ENCODE measurements around the gene PRKCB.
"Not testable (repeated sequence)": the region's sequence is repeated elsewhere in the genome, so short reads cannot be mapped to it uniquely, and the experiment has no call there.

Gene PRKCB

GRCh38 chr16:24010440-24011089 lies 174.8 kb downstream of the PRKCB start:
- DNase-seq, result peak; percentile 97

DNA sequence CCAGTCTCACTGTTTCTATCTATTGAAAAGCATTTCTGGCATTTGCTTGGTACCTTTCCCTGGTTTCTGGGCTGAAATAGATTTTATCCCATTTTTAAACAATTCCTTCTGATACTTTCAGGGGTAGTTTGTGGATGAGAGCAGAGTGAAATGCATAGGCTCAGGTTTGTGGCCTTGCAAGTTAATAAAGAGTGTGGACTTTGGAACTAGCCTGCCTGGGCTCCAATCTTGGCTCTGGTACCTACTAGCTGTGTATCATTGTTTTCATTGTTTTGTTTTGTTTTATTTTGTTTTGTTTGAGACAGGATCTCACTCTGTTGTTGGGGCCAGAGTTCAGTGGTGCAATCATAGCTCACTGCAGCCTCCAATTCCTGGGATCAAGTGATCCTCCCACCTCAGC lies 175.5 kb downstream of the PRKCB start:
- no peak for DNase-seq

DNA sequence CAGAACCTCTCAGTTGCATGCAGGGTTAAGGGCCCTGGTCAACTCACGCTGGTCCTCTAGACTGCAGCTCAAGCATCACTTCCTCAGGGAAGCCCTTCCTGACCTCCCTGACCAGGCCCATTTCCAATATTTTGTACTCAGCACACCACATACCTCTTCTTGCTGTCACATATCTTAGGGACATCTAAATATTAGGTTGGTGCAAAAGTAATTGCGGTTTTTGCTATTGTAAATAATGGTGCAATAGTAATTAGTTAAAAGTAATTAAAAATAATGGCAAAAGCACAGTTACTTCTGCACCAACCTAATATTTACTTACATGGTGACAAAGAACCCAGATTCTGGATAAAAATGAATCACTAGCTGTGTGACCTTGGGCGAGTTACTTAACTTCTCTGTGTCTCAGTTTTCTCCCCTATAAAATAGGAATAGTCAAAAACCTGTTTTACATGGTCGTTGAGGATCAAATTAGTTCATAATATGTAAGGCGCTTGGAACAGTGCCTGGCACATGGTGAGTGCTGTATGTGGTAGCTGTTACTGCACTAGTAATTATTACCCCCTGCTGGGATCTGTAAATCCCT lies 177.4 kb downstream of the PRKCB start:
- DNase-seq, result no peak

DNA sequence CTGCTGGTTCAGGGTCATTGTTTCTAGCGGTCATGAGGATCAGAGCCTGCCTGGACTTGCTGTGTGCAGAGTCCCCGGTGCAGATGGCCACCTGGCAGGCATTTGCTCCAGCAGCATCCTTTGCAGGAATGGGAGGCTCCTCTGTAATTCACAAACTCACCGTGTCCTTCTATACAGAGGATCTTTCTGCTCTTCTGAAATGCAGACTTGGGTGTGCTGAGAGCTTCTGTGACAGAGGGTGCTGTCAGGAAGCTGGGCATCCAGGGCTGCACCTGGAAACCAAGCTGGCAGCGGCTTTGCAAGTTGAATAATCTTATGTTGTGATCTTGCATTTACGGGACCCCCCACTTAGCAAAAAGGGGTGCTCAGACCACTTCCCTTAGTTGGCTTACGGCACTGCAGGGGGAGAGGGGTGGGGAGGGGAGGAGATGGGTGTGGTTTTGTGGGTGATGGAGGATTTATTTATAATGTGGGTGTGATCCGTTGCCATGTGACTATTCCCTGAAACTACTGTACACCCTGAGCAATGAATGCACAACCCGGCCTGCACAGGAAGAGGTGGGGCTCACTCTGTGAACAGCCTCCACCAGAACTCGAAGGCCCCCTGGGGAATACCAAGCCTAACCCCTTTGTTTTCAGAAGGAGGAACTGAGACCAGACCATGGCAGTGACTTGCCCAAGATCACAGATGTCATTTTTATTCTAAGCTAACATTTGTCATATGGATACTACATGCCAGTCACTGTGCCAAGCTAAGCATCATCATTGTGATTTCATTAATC lies 178.3 kb downstream of the PRKCB start:
- peak; percentile 71 for DNase-seq

- DNase-seq, result not testable (repeated sequence)
Observed at GRCh38 chr16:24014955-24015354, 179.2 kb downstream of the PRKCB start.

DNA sequence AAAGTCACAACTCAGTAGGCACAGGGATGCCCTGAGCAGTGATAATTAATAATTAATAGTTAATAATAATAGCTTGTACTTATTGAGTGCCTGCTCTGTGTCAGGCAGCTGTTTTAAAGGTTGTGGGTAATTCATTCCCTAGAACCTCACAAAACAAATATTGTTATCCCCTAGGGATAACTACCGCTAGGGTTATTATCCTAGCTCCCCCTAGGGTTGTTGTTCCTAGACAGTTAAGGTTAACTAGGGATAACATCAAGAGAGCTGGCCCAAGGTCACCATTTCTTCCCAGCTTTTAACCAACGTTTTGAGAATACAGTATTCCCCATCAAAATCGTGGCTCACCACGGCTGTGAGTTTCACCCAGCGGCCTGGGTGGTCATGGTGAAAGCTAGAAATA lies 180.1 kb downstream of the PRKCB start:
- no peak for DNase-seq

- DNase-seq, result no peak
Observed at GRCh38 chr16:24018485-24018884, 182.7 kb downstream of the PRKCB start.

DNA sequence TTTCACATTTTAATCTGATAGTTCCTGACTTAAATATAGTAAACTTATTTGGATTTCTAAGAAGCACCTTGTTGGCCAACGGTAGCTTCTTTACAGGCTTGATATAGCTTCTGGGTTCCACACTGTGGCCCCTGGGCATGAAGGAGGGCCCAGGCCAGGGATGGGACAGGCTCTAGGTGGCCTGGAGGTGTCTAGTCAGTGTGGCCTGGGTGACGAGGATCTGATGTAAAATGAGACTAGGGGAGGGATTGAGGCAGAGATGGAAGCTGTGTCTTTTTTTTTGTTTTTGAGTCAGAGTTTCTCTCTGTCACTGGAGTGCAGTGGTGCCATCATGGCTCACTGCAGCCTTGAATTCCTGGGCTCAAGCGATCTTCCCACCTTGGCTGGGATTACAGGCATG lies 187.0 kb downstream of the PRKCB start:
- DNase-seq, result no peak

DNA sequence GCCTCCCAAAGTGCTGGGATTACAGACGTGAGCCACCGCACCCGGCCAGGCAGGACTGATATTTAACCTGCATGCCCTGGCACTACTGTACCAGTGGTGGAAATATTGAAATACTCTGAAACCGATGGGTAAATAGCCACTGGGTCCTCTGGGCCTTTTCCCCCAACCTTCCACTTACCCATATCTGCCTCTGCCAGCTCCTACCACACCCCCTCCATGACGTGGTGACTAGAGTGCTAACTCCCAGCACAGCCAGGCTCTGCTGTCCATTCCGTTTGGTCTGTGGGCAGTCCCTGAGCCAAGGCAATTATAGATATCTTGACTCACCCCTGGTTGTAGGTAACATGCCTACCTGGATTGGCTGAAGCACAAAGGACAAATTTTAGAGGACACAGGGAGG lies 187.8 kb downstream of the PRKCB start:
- peak; percentile 58 for DNase-seq

- DNase-seq, result no peak
Observed at GRCh38 chr16:24024971-24025370, 189.2 kb downstream of the PRKCB start.

DNA sequence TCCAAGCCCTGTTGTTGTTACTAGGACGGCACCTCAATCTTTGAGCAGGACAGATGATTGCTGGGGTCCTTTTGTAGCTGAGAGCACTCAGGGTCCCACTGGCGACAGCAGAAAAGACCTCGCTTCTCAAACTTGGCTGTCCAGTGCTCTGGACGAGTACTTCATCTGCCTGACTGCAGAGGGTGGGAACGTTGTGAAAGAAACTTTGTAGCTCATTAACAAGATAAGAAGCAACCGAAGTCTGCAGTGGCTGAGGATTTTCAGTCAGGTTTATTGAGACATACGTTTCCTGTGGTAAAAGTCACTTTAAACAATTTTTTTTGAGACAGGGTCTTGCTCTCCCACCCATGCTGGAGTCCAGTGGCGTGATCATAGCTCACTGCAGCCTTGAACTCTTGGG lies 191.7 kb downstream of the PRKCB start:
- peak; percentile 54 for DNase-seq

DNA sequence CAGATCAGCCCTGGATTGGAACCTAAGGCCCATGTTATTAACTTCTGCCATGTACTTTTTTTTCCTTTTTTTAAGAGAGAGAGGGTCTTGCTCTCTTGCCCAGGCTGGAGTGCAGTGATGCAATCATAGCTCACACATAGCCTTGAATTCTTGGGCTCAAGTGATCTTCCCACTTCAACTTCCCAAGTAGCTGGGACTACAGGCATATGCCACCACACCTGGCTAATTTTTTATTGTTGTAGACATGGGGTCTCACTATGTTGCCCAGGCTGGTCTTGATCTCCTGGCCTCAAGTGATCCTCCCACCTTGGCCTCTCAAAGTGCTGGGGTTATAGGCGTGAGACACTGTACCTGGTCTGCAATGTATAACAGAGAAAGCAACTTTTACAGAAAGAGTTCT lies 194.1 kb downstream of the PRKCB start:
- DNase-seq, result not testable (repeated sequence)

DNA sequence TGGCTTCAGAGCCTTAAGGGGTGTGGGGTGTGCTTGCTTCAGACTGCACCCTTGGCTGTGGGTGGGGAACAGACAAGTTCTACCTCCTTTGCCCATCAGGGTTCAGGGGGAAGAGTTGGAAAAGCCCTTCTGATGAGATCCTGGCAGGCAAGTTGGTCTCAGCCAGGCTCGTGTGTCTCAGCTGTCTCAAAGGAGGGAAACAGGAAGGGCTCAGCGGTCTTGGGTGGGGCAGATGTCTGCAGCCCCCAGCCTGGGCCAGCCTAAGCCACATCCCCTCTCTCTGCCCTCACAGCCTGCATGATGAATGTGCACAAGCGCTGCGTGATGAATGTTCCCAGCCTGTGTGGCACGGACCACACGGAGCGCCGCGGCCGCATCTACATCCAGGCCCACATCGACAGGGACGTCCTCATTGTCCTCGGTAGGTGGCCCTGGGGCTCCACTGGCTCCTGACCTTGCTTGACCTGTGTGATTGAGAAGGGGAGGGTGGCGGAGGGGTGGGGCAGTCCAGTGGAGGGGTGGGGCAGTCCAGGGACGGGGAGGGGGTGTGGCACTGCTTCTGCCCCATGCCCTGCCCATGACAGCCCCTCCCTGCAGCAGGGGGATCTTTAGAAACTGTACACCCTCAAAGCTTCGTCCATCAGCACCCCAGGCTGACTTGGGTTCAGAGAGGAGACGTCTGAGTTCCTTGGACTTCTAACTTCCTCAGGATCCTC lies 199.5 kb downstream of the PRKCB start:
- DNase-seq, result peak; percentile 69

DNA sequence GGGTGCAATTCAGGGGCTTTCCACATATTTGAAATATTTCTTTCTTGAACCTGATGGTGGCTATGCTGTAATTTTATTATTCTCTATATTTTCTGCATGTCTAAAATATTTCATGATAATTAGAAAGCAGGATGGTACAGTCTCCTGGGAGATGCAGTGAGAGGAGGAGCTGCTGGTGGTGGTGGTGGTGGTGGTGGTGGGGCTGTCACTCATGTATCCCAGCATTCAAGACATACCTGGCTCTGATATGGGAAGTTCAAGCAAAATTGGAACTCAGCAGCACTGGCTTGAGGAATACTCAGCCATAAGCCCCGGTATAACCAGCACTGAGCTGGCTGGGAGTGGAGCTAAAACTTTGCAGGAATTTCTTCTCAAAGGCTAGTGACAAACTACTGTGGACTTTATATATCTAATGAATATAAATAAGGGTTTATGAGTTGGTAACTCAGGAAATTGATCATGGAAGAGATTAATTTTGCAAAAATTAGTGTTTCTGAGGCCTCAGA lies 200.3 kb downstream of the PRKCB start:
- DNase-seq, result no peak

GRCh38 chr16:24036614-24037013 lies 200.8 kb downstream of the PRKCB start:
- peak; percentile 78 for DNase-seq

DNA sequence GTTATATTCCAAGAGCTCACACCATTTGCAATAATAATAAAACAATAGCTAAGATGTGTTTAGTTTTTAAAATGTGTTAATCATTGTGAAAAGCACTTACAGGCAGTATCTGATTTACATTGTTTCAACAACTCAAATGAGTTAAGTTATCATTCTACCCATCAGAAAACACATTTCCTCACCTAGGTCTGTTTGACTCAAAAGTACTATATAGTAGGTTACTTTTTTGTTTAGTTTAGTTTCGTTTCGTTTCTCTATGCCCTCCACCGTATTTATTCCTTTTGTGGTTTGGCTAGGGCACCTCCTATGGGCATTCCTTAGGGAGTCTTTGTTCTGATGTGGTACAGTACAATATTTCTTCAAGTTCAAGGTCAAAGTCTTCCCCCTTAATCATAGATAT lies 201.6 kb downstream of the PRKCB start:
- no peak for DNase-seq

DNA sequence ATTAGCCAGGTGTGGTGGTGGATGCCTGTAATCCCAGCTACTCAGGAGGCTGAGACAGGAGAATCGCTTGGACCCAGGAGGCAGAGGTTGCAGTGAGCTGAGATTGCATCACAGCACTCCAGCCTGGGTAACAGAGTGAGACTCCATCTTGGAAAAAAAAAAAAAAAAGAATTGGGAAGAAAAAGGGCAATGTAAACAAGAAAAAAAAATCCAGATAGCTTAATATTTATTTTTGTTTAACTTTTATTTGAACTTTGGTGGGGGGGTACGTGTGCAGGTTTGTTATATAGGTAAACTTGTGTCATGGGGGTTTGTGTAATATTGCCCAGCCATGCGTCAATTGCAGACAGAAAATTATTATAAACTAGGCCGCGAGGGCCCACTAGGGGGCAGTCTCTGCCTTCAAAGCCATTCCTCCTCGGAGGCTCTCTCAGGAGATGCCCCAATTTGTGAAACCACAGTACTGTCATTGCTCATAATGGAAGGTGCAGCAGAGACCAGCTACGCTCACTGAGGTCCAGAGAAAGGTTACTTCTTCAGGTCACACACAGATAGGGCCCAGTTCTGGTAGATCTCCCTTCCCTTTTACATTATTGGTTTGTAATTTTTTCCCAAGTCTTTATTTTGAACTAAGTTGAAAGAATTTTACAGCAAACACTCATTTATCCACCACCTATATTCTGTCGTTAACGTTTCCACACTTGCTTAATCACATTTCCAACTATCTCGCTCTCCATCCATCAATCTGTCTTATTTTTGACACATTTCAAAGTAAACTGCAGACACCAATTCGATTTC lies 206.2 kb downstream of the PRKCB start:
- DNase-seq, result peak; percentile 88

DNA sequence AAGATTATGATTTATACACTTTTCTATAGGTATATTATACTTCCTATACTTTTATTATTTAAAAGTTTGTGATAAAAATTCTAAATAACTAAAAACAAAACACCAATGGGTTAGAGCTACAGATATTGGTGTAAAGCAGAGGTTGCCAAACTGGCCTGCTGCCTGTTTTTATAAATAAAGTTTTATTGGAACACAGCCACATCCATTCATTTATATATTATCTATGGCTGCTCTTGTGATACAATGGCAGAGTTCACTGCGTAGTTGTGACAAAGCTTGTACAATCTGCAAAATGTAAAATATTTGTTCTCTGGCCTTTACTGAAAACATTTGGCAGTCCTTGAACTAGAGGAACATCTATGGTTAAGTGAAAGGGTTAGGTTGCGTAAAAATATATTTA lies 208.7 kb downstream of the PRKCB start:
- DNase-seq, result no peak

DNA sequence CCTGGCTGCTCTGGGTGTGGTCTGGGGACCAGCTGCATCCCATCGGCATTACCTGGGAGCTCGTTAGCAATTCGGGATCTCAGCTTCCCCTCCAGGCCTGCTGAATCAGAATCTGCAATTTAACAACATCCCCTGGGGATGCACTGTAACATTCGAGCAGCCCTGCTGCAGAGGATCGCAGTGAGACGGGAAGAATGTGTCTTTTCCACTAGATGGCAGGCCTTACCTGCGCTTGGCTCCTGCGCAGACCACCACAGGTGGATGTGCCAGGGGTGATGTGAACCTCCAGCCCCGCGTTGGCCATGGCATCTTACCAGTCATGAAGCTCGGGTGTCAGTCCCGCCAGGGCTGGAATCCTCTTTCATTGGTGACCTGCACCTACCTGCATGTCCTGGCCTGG lies 209.9 kb downstream of the PRKCB start:
- DNase-seq, result no peak

- DNase-seq, result no peak
Observed at GRCh38 chr16:24046442-24046841, 210.7 kb downstream of the PRKCB start.

DNA sequence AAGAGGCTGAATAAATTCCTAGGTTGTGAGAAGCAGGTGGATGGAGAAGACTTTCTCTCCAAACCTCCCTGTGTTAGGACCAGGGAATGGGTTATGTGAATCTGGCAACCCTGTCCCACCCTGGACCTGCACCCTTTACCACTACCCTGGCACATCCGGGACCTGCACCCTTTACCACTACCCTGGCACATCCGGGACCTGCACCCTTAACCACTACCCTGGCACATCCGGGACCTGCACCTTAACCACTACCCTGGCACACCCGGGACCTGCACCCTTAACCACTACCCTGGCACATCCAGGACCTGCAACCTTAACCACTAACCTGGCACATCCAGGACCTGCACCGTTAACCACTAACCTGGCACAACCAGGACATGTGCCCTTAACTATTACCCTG lies 213.3 kb downstream of the PRKCB start:
- no peak for DNase-seq

DNA sequence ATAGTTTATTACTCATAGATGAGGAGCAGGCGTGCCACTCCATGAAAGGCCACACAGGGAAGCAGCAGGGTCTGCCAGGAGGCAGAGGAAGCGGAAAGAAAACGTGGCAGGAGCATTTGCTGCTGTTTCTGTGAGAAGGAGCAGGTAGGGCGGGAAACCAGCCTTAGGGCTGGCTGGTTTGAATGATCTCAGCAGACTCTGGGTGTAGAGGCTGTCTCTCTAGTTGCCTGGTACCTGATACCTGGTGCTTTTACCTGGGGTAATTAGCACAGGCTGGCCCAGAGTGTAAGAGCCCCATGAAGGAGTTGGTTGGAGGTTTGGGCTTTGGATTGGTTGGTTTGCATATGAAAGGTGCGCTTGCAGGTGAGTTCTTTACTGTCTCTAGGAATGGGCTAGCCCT lies 215.3 kb downstream of the PRKCB start:
- DNase-seq, result no peak

Measured in hematopoietic multipotent progenitor cell treated with erythropoietin and hydrocortisone succinate and interleukin-3 and kit ligand, for 6 days (in vitro differentiated cells).